ENCODE results near the gene TF. TPM values are rescaled to one million over a fixed set of nuclear protein-coding genes. Genes with fewer than 3 reads are reported as not detected.

The TF gene
- total and polyA plus RNA-seq, 2 of the 8 experiments (the other 6 are each of a cell fraction or from before 2014, with no cell fraction given), result 0.02 to 0.26 TPM

DNA sequence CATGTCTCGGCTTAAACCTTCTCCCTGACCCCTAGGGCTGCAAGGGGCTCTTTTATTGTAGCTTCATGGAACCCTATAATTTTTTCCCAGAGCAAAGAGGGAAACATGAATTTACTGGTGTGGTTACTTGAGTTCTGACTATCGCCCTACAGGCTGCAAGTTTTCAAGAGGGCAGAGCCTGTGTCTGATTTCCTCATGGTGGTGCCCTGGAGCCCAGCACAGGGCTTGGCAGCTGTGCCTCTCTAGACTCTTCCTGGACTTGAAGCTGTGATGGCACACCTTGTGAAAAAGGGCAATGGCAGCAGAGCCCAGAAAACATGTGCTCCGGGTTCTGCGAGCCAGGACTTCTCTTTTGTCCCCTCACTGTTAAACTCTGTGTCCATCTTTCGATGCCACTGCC, 34.2 kb upstream of the TF start (continued):
- no peak for TF ChIP-seq NRF1 (IDR thresholded peaks at IDR 0.05; ENCODE audit: low read depth, low read length)
- TF ChIP-seq SRF (IDR thresholded peaks at IDR 0.05; ENCODE audit: low read depth, low read length), result no peak
- TF ChIP-seq, protein P1, sequence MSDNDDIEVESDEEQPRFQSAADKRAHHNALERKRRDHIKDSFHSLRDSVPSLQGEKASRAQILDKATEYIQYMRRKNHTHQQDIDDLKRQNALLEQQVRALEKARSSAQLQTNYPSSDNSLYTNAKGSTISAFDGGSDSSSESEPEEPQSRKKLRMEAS (IDR thresholded peaks at IDR 0.05), result no peak
- TF ChIP-seq, protein P2, sequence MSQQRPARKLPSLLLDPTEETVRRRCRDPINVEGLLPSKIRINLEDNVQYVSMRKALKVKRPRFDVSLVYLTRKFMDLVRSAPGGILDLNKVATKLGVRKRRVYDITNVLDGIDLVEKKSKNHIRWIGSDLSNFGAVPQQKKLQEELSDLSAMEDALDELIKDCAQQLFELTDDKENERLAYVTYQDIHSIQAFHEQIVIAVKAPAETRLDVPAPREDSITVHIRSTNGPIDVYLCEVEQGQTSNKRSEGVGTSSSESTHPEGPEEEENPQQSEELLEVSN (IDR thresholded peaks at IDR 0.05), result no peak
- no peak for TF ChIP-seq CHD2 (IDR thresholded peaks at IDR 0.05; ENCODE audit: low read length)
- no peak for TF ChIP-seq SAP30 (IDR thresholded peaks at IDR 0.05; ENCODE audit: insufficient read depth, insufficient replicate concordance, low read length)
